OCI-LY1 (cell line): ENCODE results near the gene ANKRD35.
"Not testable (repeated sequence)": the region's sequence is repeated elsewhere in the genome, so short reads cannot be mapped to it uniquely, and the experiment has no call there.

Source experiments
- H2AFZ ChIP-seq: fragments of 200-600 bp; sonication (generic), shearing (Covaris generic); 2 replicates; pipeline ENCODE4 v1.6.0; 2014; ENCODE audit warnings: antibody characterized with exemption, mild to moderate bottlenecking, low read length
- H3F3A ChIP-seq: fragments of 200-600 bp; sonication (generic), shearing (Covaris generic); 2 replicates; pipeline ENCODE4 v1.6.0; 2014; ENCODE audit warnings: mild to moderate bottlenecking, antibody characterized with exemption, low read length, moderate library complexity; ENCODE audit not compliant: insufficient read depth
- H3K27ac ChIP-seq: fragments of 200-600 bp; sonication (generic); 2 replicates; pipeline ENCODE4 v1.5.1; 2014; ENCODE audit warnings: low read length, mixed run types, mild to moderate bottlenecking, low read depth; ENCODE audit not compliant: poor library complexity, severe bottlenecking
- H3K27me3 ChIP-seq: fragments of 200-600 bp; sonication (generic); 2 replicates; pipeline ENCODE4 v1.6.0; 2014; ENCODE audit warnings: antibody characterized with exemption, mild to moderate bottlenecking, low read length, moderate library complexity; ENCODE audit not compliant: insufficient read depth
- H3K36me3 ChIP-seq: fragments of 200-600 bp; sonication (generic); 2 replicates; pipeline ENCODE4 v1.6.1; 2014; ENCODE audit warnings: mild to moderate bottlenecking, antibody characterized with exemption, low read length, moderate library complexity, mixed read lengths; ENCODE audit not compliant: insufficient read depth
- H3K4me1 ChIP-seq: fragments of 200-600 bp; sonication (generic); 2 replicates; pipeline ENCODE4 v1.5.1; 2014; ENCODE audit warnings: mild to moderate bottlenecking, low read length, moderate library complexity; ENCODE audit not compliant: insufficient read depth, severe bottlenecking
- H3K4me2 ChIP-seq: fragments of 200-600 bp; sonication (generic), shearing (Covaris generic); 2 replicates; pipeline ENCODE4 v1.6.1; 2014; ENCODE audit warnings: low read length
- H3K4me3 ChIP-seq: fragments of 200-600 bp; sonication (generic); 2 replicates; pipeline ENCODE4 v1.5.1; 2014; ENCODE audit warnings: low read length, low read depth, mild to moderate bottlenecking, mixed read lengths; ENCODE audit not compliant: poor library complexity, severe bottlenecking
- H3K79me2 ChIP-seq: fragments of 200-600 bp; shearing (Covaris generic); 2 replicates; pipeline ENCODE4 v1.6.1; 2016; ENCODE audit warnings: mixed run types, low read length, mixed read lengths; ENCODE audit not compliant: insufficient read depth
- H3K9ac ChIP-seq: fragments of 200-600 bp; sonication (generic), shearing (Covaris generic); 2 replicates; pipeline ENCODE4 v1.6.1; 2014; ENCODE audit warnings: mild to moderate bottlenecking, low read length, mixed read lengths
- H3K9me2 ChIP-seq: fragments of 200-600 bp; sonication (generic), shearing (Covaris generic); 2 replicates; pipeline ENCODE4 v1.6.1; 2014; ENCODE audit warnings: low read depth, mild to moderate bottlenecking, low read length, mixed read lengths
- H3K9me3 ChIP-seq: fragments of 200-600 bp; shearing (Covaris generic); 2 replicates; pipeline ENCODE4 v1.6.1; 2014; ENCODE audit warnings: low read length, mixed read lengths
- H4K20me1 ChIP-seq: fragments of 200-600 bp; sonication (generic), shearing (Covaris generic); 2 replicates; pipeline ENCODE4 v1.6.0; 2016; ENCODE audit warnings: mild to moderate bottlenecking, low read length; ENCODE audit not compliant: insufficient read depth
- CTCF ChIP-seq: fragments of 200-600 bp; sonication (generic), shearing (Covaris generic); IDR thresholded peaks from 2 replicates; pipeline ENCODE4 v1.5.1; 2017; ENCODE audit warnings: mild to moderate bottlenecking, antibody characterized with exemption, low read length, moderate library complexity, mixed read lengths
- EZH2 ChIP-seq: fragments of 200-600 bp; sonication (generic), shearing (Covaris generic); IDR thresholded peaks from 2 replicates; pipeline ENCODE4 v1.8.0; 2017; ENCODE audit warnings: borderline replicate concordance, mixed run types, mild to moderate bottlenecking, antibody characterized with exemption, low read length, moderate library complexity, mixed read lengths

The ANKRD35 gene

DNA sequence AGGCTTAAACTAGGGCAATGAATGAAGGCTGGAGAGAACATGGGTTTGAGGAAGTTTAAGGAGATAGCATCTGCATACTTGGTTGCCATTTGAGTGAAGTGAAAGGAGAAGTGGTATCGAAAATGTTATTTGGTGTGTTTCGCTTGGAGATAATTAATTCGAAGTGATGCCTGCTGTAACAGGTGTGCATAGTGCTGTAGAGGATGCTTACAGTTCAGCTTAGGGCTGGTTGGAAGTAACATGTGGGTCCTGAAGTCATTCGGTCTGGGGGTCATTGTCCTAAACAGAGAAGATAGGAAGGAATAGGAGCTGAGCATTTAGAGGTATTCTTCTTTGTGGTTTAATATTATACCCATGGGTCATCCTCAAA lies 40.5 kb downstream of the ANKRD35 start:
- Histone ChIP-seq H3F3A (no peaks in the 10 kb centered on the region), H3K27ac (peak overlapping the region; percentile 66), H3K79me2 (no peaks in the 10 kb centered on the region), H3K36me3 (peaks cover 40% of the 10 kb centered on the region), H3K4me3 (peak overlapping the region; percentile 66), H3K4me1 (peaks cover 17% of the 10 kb centered on the region), H3K27me3 (no peaks in the 10 kb centered on the region), H3K9me2 (no peaks in the 10 kb centered on the region), H4K20me1 (no peaks in the 10 kb centered on the region), H3K9ac (peak overlapping the region; percentile 69; the same call in 1 of the 2 replicates), H3K4me2 (peak overlapping the region; percentile 72), H3K9me3 (no peaks in the 10 kb centered on the region), H2AFZ (no peak overlapping the region)
- TF ChIP-seq EZH2, result no peak
- no peak for TF ChIP-seq CTCF

DNA sequence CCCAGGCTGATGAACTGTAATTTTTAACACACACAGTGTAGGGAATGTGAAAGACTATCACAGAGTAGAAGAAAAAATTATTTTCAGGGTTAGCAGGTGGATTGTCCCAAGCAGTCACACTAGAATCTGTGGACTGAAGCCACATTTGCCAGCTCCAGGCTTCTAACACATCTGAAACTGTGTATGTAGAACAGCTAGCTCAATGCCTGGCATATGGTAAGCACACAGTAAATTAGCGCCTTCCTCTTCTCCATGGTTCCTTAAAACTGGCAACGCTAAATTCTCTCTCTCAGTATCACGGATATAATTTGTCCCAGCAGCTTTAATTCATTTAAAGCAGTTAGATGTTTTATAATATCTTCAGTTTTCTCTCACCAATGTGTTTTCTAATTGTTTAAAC lies 42.6 kb downstream of the ANKRD35 start:
- H3K4me2 ChIP-seq, result no peak overlapping the region
- H3K9me2 ChIP-seq, result no peaks in the 10 kb centered on the region
- peaks cover 17% of the 10 kb centered on the region for H3K4me1 ChIP-seq
- TF ChIP-seq CTCF (no peak), EZH2 (no peak)
- no peak overlapping the region for H2AFZ ChIP-seq
- no peak overlapping the region for H3K27ac ChIP-seq
- no peak overlapping the region for H3K4me3 ChIP-seq
- H3K79me2 ChIP-seq, result no peaks in the 10 kb centered on the region
- H4K20me1 ChIP-seq, result no peaks in the 10 kb centered on the region
- H3K9ac ChIP-seq, result no peak overlapping the region
- H3K9me3 ChIP-seq, result no peaks in the 10 kb centered on the region
- H3K36me3 ChIP-seq, result peaks cover 55% of the 10 kb centered on the region
- H3F3A ChIP-seq, result no peaks in the 10 kb centered on the region
- no peaks in the 10 kb centered on the region for H3K27me3 ChIP-seq

DNA sequence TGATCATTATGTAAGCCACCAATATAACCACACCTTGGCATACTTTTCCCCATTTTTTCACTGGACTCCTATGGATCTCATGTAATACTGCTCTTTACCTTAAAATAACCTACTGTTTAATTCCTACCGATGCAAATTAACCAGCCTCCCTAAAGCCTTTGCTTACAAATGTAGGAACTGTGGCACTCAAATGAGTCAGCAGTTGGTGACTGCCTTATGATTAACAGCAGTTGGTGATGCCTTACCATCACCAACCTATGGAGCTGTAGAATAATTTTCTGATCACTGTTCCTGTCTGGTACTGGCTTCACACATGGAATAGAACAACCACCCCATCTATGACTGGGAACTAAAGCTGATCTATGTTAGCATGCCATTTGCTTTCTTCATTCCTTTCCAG lies 48.0 kb downstream of the ANKRD35 start:
- Histone ChIP-seq H3K4me2 (no peak overlapping the region), H3K9ac (no peak overlapping the region), H2AFZ (no peak overlapping the region), H3K79me2 (no peaks in the 10 kb centered on the region), H3K4me1 (no peaks in the 10 kb centered on the region), H3K27ac (no peak overlapping the region), H3K4me3 (no peak overlapping the region), H3K9me3 (no peaks in the 10 kb centered on the region), H3K9me2 (no peaks in the 10 kb centered on the region), H3K27me3 (no peaks in the 10 kb centered on the region), H3K36me3 (peaks cover 98% of the 10 kb centered on the region), H4K20me1 (no peaks in the 10 kb centered on the region), H3F3A (no peaks in the 10 kb centered on the region)
- no peak for TF ChIP-seq CTCF
- TF ChIP-seq EZH2, result no peak

DNA sequence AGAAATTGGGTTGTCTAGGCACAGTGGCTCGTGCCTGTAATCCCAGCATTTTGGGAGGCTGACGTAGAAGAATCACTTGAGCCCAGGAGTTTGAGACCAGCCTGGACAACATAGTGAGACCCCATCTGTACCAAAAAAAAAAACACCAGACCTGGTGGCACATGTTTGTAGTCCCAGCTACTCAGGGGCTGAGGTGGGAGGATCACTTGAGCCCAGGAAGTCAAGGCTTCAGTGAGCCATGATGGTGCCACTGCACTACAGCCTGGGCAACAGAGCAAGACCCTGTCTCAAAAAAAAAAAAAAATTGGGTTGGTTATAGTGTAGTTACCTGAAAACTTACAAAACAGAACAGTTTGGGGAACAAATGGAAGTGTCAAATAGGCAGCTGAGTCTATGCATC lies 54.9 kb downstream of the ANKRD35 start:
- peaks cover 96% of the 10 kb centered on the region for H3K36me3 ChIP-seq
- H3K9me2 ChIP-seq, result not testable (repeated sequence)

More for the DNA sequence above, 54.9 kb downstream of the ANKRD35 start:
- H2AFZ ChIP-seq, H4K20me1 ChIP-seq, H3K27me3 ChIP-seq, H3K4me2 ChIP-seq, H3K4me1 ChIP-seq, H3K4me3 ChIP-seq, H3K9me3 ChIP-seq, H3K79me2 ChIP-seq, H3K9ac ChIP-seq, H3K27ac ChIP-seq, H3F3A ChIP-seq: not testable (repeated sequence)
